Central memory CD8-positive, alpha-beta T cell (primary cell): ENCODE results near the gene ANKRD13A.
"Not testable (repeated sequence)": the region's sequence is repeated elsewhere in the genome, so short reads cannot be mapped to it uniquely, and the experiment has no call there.

ENCODE experiments used
- ATAC-seq: fragments of 150-1000 bp; cut with Tn5 transposase; replicated peaks from 2 replicates; pipeline ENCODE4 v1.10.0; 2022; ENCODE audit warnings: mild to moderate bottlenecking, moderate FRiP score, moderate number of reproducible peaks; ENCODE audit not compliant: poor library complexity, severe bottlenecking; ENCODE audit errors: extremely low read depth
- DNase-seq, 2 donors: peaks; one replicate each; pipeline ENCODE4 v3.0.0; 2021; ENCODE audit warnings: low spot score in 2 of 2
- H3K27ac Mint-ChIP-seq: one replicate; pipeline ENCODE4 v1.8.0; 2022; ENCODE audit warnings: low read depth, mild to moderate bottlenecking, moderate library complexity, mixed read lengths
- H3K27me3 Mint-ChIP-seq: one replicate; pipeline ENCODE4 v1.8.0; 2022; ENCODE audit warnings: mixed read lengths
- H3K36me3 Mint-ChIP-seq: one replicate; pipeline ENCODE4 v1.8.0; 2022; ENCODE audit warnings: mild to moderate bottlenecking, moderate library complexity, mixed read lengths; ENCODE audit not compliant: insufficient read depth
- H3K4me1 Mint-ChIP-seq: one replicate; pipeline ENCODE4 v1.8.0; 2022; ENCODE audit warnings: mixed read lengths
- H3K4me3 Mint-ChIP-seq: one replicate; pipeline ENCODE4 v1.8.0; 2022; ENCODE audit warnings: mild to moderate bottlenecking, moderate library complexity, mixed read lengths
- H3K9me3 Mint-ChIP-seq: one replicate; pipeline ENCODE4 v1.8.0; 2022; ENCODE audit warnings: mixed read lengths

The ANKRD13A gene

DNA sequence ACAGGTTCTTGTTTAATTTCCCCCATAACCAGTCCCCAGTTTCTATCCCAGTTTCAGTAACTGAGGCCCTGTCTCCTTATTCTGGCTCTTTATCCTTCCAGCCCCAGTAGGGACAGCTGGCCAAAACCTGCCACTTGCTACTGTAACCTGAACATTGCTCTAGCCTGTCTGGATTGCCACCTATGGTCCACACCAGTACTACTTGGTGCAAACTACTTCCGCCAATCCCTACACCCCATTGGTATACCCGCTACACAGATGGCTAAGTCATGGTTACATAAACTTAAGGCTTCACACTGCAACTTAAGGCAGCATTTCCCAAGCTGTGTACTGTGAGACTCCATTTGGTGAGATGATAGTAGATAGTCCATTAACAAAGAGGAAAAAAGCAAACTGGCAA lies 69.4 kb downstream of the ANKRD13A start:
- Mint-ChIP-seq H3K9me3 (no peaks in the 10 kb centered on the region), H3K27me3 (peaks cover 25% of the 10 kb centered on the region), H3K4me1 (peaks cover 9% of the 10 kb centered on the region), H3K36me3 (no peaks in the 10 kb centered on the region), H3K4me3 (no peak overlapping the region), H3K27ac (no peak overlapping the region)
- DNase-seq (no peak), ATAC-seq (no peak)

DNA sequence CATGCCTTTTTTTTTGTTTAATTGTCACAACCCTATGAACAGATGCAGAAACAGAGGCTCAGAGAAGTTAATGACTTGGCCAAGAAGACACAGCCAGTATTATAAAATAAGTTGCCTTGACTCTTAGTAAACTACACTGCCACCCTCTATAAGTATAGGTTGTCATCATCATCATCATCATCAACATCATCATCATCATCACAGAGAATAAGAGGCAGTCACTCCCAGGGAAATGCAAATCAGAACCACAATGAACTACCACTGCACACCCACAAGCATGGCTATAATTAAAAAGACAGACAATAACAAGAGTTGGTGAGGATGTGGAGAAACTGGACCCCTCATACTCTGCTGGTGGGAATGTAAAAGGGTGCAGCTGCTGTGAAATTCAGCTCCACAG lies 72.3 kb downstream of the ANKRD13A start:
- H3K4me3 Mint-ChIP-seq: no peak overlapping the region
- H3K9me3 Mint-ChIP-seq: no peaks in the 10 kb centered on the region
- H3K4me1 Mint-ChIP-seq: peaks cover 14% of the 10 kb centered on the region
- DNase-seq (no peak), ATAC-seq (no peak)
- no peaks in the 10 kb centered on the region for H3K36me3 Mint-ChIP-seq
- H3K27me3 Mint-ChIP-seq: peaks cover 13% of the 10 kb centered on the region
- H3K27ac Mint-ChIP-seq: no peak overlapping the region

DNA sequence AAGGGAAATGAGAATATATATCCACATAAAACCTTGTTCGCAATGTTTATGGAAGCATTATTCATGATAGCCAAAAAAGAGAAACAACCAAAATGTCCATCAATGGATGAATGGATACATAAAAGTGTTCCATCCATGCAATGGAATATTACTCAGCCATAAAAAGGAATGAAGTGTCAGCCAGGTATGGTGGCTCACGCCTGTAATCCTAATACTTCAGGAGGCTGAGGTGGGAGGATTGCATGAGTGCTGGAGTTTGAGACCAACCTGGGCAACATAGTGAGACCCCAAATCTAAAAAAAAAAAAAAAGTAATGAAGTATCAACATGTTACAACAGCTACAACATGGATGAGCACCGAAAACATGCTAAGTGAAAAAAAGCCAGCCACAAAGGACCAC lies 72.7 kb downstream of the ANKRD13A start:
- no peak overlapping the region for H3K27ac Mint-ChIP-seq
- peaks cover 14% of the 10 kb centered on the region for H3K4me1 Mint-ChIP-seq
- ATAC-seq (no peak), DNase-seq (no peak)
- no peaks in the 10 kb centered on the region for H3K36me3 Mint-ChIP-seq
- no peak overlapping the region for H3K4me3 Mint-ChIP-seq
- H3K9me3 Mint-ChIP-seq: no peaks in the 10 kb centered on the region
- peaks cover 13% of the 10 kb centered on the region for H3K27me3 Mint-ChIP-seq

DNA sequence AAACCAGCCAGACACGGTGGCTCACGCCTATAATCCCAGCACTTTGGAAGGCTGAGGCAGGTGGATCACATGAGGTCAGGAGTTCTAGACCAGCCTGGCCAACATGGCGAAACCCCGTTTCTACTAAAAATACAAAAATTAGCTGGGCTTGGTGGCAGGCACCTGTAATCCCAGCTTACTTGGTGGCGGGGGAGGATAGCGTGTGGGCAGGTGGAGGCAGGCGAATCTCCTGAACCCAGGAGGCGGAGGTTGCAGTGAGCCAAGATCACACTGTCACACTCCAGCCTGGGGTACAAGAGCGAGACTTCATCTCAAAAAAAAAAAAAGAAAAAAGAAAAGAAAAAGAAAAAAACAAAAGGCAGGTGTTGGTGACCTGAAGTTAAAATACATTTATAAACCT lies 73.4 kb downstream of the ANKRD13A start:
- H3K36me3 Mint-ChIP-seq, ATAC-seq, H3K27ac Mint-ChIP-seq, DNase-seq, H3K9me3 Mint-ChIP-seq: not testable (repeated sequence)
- Mint-ChIP-seq H3K4me1 (peaks cover 14% of the 10 kb centered on the region), H3K4me3 (peak overlapping the region; percentile 82), H3K27me3 (peaks cover 13% of the 10 kb centered on the region)

DNA sequence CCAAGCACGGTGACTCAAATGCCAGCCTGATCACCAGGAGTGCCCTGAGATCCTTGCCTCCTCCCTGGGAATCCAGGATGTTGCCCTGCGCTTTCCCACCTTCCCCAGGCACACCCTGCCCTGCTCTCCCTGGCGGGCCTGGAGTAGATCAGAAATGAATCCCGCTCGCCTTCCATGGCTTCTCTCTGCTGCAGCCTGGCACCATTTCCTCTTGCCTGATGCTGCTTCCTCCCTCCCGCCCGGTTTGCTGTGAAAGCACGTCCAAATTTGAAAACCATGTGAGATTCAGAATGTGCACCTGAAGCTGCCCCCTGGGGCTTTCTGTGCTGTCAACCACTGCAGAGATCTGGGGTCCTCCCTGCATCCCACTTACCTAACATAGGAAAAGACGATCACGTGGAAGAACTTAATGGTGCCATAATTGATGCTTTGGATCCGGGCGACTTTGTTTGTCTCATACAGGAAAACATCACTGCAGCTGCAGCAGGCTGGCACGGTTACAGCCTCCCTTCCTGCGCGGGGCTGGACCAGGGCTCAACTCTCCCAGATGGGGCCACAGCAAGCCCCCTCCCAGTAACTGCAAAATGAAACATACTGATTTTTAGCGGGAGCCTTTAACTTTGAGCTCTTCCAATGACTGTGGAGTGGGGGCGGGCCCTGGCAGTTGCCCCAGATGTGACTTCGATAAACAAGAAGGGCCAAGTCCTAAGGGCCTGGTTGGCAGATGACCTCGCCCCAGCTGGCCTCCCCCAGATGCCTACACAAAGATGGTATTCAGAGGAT lies 74.0 kb downstream of the ANKRD13A start:
- no peak for ATAC-seq
- peaks cover 13% of the 10 kb centered on the region for H3K27me3 Mint-ChIP-seq

DNA sequence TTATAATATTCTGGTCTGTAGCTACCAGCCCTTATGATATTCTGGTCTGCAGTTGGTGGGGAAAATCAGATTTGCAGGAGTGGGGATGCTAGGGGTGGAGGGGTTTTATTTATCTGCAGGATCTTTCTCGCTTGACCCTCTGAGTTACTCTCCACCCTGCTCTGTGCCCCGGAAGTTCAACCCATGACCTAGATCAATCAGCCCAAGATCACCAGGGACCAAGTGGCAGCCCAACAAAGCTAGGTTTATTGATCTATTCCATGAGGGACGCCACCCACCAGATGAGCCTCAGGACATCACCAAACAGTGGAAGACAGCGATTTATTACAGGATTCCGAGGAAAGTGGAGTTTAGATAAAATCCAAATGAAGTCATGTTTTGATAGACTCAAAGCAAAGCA lies 74.9 kb downstream of the ANKRD13A start:
- DNase-seq: no peak
- Mint-ChIP-seq H3K4me1 (peaks cover 19% of the 10 kb centered on the region), H3K9me3 (no peaks in the 10 kb centered on the region), H3K4me3 (no peak overlapping the region), H3K27me3 (peaks cover 13% of the 10 kb centered on the region), H3K36me3 (peaks cover 2% of the 10 kb centered on the region), H3K27ac (no peak overlapping the region)
- ATAC-seq: no peak

More for the DNA sequence above, 74.0 kb downstream of the ANKRD13A start:
- H3K9me3 Mint-ChIP-seq: no peaks in the 10 kb centered on the region
- H3K27ac Mint-ChIP-seq: no peak overlapping the region
- peak overlapping the region; percentile 82 for H3K4me3 Mint-ChIP-seq
- DNase-seq: no peak
- no peaks in the 10 kb centered on the region for H3K36me3 Mint-ChIP-seq
- H3K4me1 Mint-ChIP-seq: peaks cover 14% of the 10 kb centered on the region

DNA sequence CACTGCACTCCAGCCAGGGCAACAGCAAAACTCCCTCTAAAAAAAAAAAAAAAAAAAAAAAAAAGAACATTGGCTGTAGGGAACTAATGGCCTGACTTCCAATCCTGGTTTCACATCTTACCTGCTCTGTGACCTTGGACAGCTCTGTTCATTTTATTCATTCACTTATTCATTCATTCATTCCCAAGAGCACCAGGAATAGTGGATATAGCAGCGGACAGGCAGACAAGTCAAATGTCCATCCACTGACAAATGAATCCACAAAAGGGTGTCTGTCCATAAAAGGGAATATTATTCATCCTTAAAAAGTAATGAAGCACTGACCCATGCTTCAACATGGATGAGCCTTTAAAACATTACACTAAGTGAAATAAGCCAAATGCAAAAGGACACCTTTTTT lies 76.7 kb downstream of the ANKRD13A start:
- Mint-ChIP-seq H3K9me3 (peaks cover 5% of the 10 kb centered on the region), H3K36me3 (peaks cover 2% of the 10 kb centered on the region), H3K4me1 (peaks cover 29% of the 10 kb centered on the region), H3K4me3 (no peak overlapping the region), H3K27ac (no peak overlapping the region), H3K27me3 (peaks cover 13% of the 10 kb centered on the region)
- DNase-seq (no peak), ATAC-seq (no peak)

DNA sequence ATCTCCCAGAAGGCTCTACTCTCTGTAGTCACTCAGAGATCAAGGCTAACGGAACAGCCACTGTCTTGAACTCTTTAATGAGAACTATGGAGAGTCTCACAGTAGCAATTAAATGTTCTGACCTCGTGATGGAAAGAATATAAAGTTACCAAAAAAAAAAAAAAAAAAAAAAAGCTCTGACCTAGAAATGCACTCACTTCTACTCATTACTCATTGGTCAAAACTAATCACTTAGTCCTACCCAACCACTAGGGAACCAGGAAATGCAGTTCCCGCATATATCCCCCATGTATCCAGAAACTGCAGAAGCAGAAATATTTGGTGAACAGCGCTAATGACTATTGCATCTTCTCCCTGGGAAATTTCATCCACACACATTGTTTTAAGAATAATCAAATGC lies 78.6 kb downstream of the ANKRD13A start:
- peaks cover 5% of the 10 kb centered on the region for H3K9me3 Mint-ChIP-seq
- H3K27me3 Mint-ChIP-seq: peaks cover 6% of the 10 kb centered on the region
- DNase-seq: no peak
- no peak for ATAC-seq
- peaks cover 28% of the 10 kb centered on the region for H3K4me1 Mint-ChIP-seq
- no peak overlapping the region for H3K27ac Mint-ChIP-seq
- peaks cover 5% of the 10 kb centered on the region for H3K36me3 Mint-ChIP-seq
- no peak overlapping the region for H3K4me3 Mint-ChIP-seq

DNA sequence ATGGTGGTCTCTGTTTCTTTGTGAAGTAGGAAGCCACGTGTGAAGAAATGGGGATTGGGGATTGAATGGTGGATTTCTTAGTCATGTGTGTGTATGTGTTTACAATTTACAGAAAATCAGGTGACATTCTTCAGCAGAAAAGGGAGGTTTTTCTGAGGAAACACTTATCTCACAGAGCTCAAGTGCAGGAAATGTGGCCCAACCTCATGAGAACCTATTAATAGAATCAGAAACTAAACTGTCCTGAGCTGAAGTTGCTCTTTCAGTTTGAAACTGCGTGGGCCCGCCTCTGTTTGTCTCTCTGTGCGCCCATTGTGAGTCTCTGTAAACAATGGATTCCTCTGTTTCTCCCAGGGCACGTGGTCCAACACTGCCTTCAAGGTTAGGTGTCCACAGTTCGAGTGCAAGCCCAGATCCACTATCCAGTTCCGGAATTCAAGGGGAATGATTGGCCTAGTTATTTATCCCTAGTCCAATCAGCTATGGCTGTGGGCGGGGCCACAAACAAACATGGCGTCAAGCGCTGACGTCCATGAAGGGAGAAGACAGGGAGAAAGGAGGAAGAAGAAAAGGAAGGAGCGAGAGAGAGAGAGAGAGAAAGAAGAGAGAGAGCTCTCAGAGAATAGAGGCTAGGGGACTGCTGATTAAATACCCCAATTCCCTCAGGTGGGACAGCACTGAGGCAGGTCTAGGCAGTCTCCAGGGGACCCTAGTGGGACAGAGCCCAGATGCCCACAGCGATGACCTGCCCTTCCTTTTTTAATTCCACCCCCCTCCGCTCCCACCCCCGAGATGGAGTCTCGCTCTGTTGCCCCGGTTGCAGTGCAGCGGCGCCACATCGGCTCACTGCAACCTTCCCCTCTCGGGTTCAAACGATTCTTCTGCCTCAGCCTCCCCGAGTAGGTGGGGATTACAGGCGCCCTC lies 80.5 kb downstream of the ANKRD13A start:
- DNase-seq (peak; percentile 48 to 63), ATAC-seq (peak; percentile 89)
- Mint-ChIP-seq H3K9me3 (peaks cover 5% of the 10 kb centered on the region), H3K4me3 (peak overlapping the region; percentile 73), H3K4me1 (peaks cover 15% of the 10 kb centered on the region), H3K27ac (peak overlapping the region; percentile 92), H3K27me3 (no peaks in the 10 kb centered on the region), H3K36me3 (peaks cover 5% of the 10 kb centered on the region)

DNA sequence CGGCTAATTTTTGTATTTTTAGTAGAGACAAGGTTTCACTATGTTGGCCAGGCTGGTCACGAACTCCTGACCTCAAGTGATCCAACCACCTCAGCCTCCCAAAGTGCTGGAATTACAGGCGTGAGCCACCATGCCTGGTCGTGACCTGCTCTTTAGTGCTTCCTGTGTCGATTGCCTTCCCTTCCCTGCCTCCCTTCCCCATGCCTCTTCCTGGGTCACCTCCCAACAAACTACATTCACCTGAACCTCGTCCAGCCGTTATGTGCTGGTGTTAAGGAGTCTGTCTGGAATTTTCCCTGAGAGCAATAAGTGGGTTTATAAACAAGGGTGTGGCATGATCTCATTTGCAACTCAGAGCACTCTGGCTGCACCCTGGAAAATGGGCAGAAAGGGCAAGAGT lies 81.2 kb downstream of the ANKRD13A start:
- Mint-ChIP-seq H3K4me3 (peak overlapping the region; percentile 73), H3K36me3 (peaks cover 5% of the 10 kb centered on the region), H3K9me3 (peaks cover 5% of the 10 kb centered on the region), H3K27ac (no peak overlapping the region), H3K27me3 (peaks cover 4% of the 10 kb centered on the region), H3K4me1 (peaks cover 15% of the 10 kb centered on the region)
- no peak for DNase-seq
- ATAC-seq: no peak

DNA sequence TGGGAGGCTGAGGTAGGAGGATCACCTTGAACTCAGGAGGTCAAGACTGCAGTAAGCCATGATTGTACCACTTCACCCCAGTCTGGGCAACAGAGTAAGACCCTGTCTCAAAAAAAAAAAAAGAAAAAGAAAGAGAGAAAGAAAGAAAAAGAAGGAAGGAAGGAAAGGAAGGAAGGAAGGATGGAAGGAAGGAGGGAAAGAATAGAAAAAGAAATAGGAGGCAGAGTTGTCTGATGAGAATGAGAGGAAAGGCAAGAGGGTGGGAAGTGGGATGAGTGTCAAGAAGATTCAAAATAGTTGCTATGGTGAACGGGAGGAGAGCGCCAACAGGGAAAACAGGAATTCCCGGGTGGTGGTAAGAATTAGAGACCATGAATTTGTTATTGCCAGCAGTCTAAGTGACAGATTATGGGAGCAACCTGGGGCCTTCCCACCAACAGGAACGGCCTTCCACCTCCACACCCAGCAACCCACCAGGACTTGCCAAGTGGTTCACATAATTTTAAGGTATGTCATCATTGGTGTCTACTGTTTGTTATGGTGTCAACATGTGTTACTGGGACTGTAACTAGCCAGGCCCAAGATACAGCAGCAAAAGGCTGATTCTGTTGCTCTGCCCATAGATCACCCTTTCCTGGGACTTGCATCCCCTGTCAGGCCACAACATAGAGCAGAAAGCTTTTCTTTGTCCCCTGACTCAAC lies 85.2 kb downstream of the ANKRD13A start:
- H3K9me3 Mint-ChIP-seq: peaks cover 5% of the 10 kb centered on the region
- no peak for ATAC-seq
- peaks cover 6% of the 10 kb centered on the region for H3K4me1 Mint-ChIP-seq
- H3K27me3 Mint-ChIP-seq: peaks cover 18% of the 10 kb centered on the region
- DNase-seq: no peak
- H3K27ac Mint-ChIP-seq: no peak overlapping the region
- no peak overlapping the region for H3K4me3 Mint-ChIP-seq
- peaks cover 3% of the 10 kb centered on the region for H3K36me3 Mint-ChIP-seq

DNA sequence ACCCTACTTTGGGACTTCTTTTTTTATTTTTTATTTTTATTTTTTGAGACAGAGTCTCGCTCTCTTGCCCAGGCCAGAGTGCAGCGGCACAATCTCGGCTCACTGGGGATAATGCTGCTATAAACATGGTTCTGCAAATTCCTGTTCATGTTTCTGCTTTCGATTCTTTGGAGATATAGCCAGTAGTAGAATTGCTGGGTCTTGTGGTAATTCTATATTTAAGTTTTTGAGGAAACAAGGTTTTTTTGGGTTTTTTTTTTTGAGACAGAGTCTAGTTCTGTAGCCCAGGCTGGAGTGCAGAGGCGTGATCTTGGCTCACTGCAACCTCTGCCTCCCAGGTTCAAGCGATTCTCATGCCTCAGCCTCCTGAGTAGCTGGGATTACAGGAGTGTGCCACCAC lies 89.0 kb downstream of the ANKRD13A start:
- H3K27ac Mint-ChIP-seq, DNase-seq, H3K36me3 Mint-ChIP-seq, ATAC-seq, H3K9me3 Mint-ChIP-seq, H3K4me3 Mint-ChIP-seq, H3K4me1 Mint-ChIP-seq: not testable (repeated sequence)
- H3K27me3 Mint-ChIP-seq: peaks cover 27% of the 10 kb centered on the region
